GM13976 (cell line): Measurements from ENCODE around the gene CDV3.
A peak's percentile ranks its signal among the peaks of the same experiment; 100 is the strongest.

ENCODE experiments used
- DNase-seq: peaks from one replicate; pipeline ENCODE4 v3.0.0; 2012; ENCODE audit warnings: low spot score
- in situ Hi-C: fragments of 300-500 bp; cut with MboI; formaldehyde crosslinking; loops from one replicate; pipeline ENCODE4 v1.12.0; 2022; ENCODE audit warnings: low sequenced_read_pairs, mixed read lengths, inconsistent platforms; ENCODE audit not compliant: unreplicated experiment
- TF ChIP-seq, protein P1 (sequence below): IDR thresholded peaks from 2 replicates; pipeline ENCODE4 v1.5.1; 2012; ENCODE audit warnings: borderline replicate concordance, mild to moderate bottlenecking; ENCODE audit not compliant: insufficient read depth; ENCODE audit errors: extremely low read depth, missing control alignments, control extremely low read depth

The CDV3 gene

DNA sequence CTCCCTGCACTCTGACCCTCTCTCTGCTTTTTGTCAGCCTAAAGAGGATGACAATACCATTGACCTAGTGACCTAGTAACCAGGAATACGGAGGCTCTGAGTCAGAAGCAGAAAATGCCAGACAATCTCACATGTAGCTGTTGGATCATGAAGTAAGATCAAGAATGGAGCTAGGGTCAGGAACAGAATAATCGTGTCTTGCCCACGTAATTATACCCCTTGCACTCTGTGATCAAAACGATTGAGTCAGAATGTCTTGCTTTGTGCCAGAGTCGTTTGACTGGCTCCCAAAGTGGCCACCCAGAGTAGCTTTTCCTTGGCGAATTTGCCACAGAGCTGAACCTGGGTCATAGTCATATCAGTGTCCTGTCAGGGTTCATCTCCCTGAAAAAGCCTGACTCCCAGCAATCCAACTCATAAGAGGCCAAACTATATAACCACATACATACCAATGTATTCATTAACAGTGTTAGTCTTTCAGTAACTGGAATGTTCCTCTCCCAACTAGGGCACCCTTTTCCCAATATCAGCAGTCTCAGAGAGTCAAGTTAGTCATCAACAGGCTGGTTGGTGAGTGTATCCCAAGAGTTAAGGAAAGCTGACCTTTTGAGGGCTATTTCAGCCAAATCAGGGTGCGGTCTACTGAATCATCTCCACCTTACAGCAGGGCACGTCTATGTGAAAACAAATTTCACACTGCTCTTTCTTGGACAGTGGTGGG, 5.0 kb upstream of the CDV3 start:
- no peak for DNase-seq
- TF ChIP-seq, protein P1, sequence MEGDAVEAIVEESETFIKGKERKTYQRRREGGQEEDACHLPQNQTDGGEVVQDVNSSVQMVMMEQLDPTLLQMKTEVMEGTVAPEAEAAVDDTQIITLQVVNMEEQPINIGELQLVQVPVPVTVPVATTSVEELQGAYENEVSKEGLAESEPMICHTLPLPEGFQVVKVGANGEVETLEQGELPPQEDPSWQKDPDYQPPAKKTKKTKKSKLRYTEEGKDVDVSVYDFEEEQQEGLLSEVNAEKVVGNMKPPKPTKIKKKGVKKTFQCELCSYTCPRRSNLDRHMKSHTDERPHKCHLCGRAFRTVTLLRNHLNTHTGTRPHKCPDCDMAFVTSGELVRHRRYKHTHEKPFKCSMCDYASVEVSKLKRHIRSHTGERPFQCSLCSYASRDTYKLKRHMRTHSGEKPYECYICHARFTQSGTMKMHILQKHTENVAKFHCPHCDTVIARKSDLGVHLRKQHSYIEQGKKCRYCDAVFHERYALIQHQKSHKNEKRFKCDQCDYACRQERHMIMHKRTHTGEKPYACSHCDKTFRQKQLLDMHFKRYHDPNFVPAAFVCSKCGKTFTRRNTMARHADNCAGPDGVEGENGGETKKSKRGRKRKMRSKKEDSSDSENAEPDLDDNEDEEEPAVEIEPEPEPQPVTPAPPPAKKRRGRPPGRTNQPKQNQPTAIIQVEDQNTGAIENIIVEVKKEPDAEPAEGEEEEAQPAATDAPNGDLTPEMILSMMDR, result no peak
- in situ Hi-C loops, result no loop called here

DNA sequence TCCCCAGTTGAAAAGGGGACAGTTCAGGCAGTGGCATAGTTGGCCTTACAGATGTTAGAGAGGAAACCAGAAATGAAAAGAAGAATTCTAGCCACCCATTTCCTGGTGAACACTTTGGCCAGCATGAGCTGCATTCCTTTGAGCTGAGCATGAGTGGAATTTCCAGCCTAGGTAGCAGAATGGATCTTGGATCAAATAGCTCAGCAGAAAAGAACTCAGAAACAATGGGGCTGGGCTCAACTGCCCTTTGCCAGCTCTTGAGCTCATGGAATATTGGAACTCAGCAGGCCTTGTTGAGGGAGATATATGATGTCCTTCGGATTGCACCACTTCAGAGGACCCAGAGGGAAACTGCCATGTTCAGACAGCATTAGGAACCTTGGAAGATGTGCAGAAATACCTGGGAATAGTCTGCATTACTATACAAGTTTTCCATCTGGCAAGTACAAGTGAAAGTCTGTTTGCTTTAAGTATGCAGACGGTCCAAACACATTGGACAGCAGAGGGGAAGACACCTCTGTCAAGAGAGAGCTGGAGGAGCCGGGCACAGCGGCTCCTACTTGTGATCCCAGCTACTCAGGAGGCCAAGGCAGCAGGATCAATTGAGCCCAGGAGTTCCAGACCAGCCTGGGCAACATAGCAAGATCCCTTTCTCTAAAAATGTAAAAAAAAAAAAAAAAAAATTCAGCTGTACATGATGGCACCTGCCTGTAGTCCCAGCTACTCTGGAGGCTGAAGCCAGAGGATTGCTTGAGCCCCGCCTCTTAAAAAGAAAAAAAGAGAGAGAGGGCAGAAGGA, 3.1 kb upstream of the CDV3 start:
- in situ Hi-C loops, result loop anchor here (10.0 kb wide), 1 partner anchor 106 kb away; no protein-coding TSS in a partner anchor
- no peak for DNase-seq

DNA sequence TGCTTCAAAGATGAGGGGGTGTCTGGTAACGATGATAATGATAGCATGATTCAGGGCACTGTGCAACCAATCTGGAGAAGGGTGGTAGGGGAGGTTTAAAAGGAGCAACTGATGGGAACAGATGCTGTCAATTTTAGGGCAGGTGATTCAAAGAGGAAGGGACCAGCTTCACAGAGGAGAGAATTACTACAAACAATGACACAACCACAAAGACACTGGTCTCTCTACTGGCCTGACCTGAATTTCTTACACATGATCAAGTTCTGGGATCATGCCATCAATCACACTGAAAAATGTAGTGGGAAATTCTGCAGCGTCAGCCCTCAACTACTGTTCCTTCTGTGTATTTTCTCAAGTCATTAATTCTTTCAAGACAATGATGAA, 2.6 kb upstream of the CDV3 start:
- DNase-seq, result no peak
- in situ Hi-C loops, result loop anchor here (10.0 kb wide), 1 partner anchor 106 kb away; no protein-coding TSS in a partner anchor
- TF ChIP-seq, protein P1, result no peak

More for the DNA sequence above, 3.1 kb upstream of the CDV3 start:
- TF ChIP-seq, protein P1, result no peak

DNA sequence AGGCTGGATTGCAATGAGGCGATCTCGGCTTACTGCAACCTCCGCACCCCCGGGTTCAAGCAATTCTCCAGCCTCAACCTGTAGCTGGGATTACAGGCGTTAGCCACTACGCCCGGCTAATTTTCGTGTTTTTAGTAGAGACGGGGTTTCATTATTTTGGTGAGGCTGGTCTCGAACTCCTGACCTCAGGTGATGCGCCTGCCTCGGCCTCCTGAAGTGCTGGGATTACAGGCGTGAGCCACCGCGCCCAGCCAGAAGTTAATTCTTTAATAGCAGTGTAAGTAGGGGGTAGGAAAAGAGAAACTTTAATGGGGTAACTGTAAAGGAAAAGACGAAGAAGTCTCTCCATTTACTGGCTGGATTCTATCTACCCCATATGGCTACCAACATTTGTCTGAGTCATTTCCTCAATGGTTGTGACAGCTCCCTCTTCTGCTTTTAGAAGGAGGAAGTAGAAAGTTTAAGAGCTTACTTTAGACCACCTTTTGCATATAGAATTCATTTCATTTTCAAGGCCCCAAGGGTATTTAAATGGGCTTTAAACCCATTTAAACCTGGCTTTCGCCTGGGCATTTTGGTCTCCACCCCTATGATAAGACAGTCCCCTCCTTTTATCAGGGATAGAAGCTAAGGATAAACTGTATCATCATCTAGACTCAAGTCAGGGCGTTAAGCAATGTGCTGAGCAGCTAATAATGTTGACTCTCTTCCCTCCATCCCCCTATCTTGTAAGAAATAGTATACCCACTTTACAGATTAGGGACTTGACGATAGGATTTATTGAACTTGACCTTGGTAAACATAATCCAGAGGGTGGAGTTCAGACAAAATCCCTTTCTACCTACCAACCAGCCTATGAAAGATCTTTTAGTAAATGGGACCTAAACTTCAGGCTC, 1.1 kb upstream of the CDV3 start:
- in situ Hi-C loops, result loop anchor here (10.0 kb wide), 1 partner anchor 108 kb away; no protein-coding TSS in a partner anchor
- DNase-seq, result peak; percentile 51
- TF ChIP-seq, protein P1, result no peak

DNA sequence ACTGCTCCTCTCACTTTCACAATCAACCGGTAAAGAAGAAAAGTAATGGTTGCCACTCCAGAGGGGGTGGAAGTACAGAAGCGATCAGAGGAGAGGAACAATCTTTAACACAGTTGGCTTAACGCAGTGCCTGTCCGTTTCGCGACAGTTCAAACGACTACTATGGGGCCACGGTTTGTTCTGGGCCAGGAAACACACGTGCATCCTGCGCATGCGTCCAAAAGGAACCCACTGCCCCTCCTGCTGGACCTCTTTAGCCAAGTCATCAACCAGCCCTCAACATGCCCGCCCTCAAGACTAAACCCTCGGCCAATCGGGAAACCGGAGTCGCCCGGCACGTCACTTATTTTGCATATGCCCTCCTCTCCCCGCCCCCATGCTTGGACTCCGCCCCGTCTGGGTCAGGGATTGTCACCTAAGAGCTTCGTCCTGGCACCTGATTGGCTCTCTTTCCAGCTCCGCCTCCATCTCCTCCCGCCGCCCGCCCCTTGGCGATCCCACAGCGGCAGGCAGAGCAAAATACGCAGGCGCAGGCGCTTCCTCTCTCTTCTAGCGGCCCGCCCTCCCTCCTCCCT, 345 bp upstream of the CDV3 start:
- in situ Hi-C loops, result loop anchor here (10.0 kb wide), 1 partner anchor 108 kb away; no protein-coding TSS in a partner anchor
- peak; percentile 92 for DNase-seq
- TF ChIP-seq, protein P1, result peak; percentile 2
